Bronchial smooth muscle cell (primary cell): ENCODE results near the gene SLC22A4. TPM values are rescaled to one million over a fixed set of nuclear protein-coding genes. Genes with fewer than 3 reads are reported as not detected.

Experiments used
- total RNA-seq: library from RNA; depleted of rRNA; stranded (reverse); fragments of >200 nt; gene quantifications from 2 replicates; pipeline ENCODE4 v1.2.1, GENCODE V29; 2014

Gene SLC22A4
- 1.2 and 4.4 TPM in 2 replicates for total RNA-seq

GRCh38 chr5:132293992-132294727 lies at the start of gene SLC22A4:
Gene SLC22A4, plus strand, starts transcription at chr5:132294394. Its CDS starts 223 bp downstream, at chr5:132294617.

GRCh38 chr5:132257131-132258101 lies 36.8 kb upstream of the SLC22A4 start, which contains the start of gene PDLIM4:
Gene PDLIM4, plus strand, starts transcription at chr5:132257696. Its CDS starts 39 bp downstream, at chr5:132257735.

DNA sequence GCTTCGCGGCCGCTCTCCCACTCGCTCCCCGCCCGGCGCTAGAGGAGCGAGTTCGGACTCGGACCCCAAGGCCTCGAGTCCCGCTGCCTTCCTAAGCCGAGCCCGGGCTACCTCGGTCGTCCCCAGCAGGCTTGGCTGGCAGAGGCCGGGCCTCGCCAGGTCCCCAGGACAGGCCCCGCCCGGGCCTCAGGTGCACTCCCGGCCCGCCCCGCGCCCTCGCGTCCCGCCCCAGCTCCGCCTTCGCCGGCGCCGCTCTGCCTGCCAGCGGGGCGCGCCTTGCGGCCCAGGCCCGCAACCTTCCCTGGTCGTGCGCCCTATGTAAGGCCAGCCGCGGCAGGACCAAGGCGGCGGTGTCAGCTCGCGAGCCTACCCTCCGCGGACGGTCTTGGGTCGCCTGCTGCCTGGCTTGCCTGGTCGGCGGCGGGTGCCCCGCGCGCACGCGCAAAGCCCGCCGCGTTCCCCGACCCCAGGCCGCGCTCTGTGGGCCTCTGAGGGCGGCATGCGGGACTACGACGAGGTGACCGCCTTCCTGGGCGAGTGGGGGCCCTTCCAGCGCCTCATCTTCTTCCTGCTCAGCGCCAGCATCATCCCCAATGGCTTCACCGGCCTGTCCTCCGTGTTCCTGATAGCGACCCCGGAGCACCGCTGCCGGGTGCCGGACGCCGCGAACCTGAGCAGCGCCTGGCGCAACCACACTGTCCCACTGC lies 75.4 kb downstream of the SLC22A4 start, which contains the start of gene SLC22A5:
SLC22A5 (plus strand) TSS at position 237 of the 707 bp plus-strand sequence; CDS start at position 500, 263 bp downstream.

Other genes with a start within 250 kb of the SLC22A4 start
- gene IL3, start 233.7 kb upstream of the SLC22A4 start, total RNA-seq: not detected in 2 replicates
- gene CSF2, start 220.6 kb upstream of the SLC22A4 start, total RNA-seq: not detected in 2 replicates
- gene P4HA2, start 66.5 kb upstream of the SLC22A4 start, total RNA-seq: 199 and 465 TPM in 2 replicates
- 49.3 and 72.6 TPM in 2 replicates for gene PDLIM4, start 36.7 kb upstream of the SLC22A4 start, total RNA-seq
- 5.9 and 6.0 TPM in 2 replicates for gene SLC22A5, start 75.3 kb downstream of the SLC22A4 start, total RNA-seq
- 11.3 and 21.2 TPM in 2 replicates for gene IRF1, start 196.4 kb downstream of the SLC22A4 start, total RNA-seq
- not detected in 2 replicates for gene IL5, start 249.1 kb downstream of the SLC22A4 start, total RNA-seq